Thyroid gland (tissue), 4 donors: ENCODE measurements around the gene LATS1. TPM values are rescaled to one million over a fixed set of nuclear protein-coding genes. Genes with fewer than 3 reads are reported as not detected.

ENCODE experiments used
- DNase-seq, 2 donors: peaks; one replicate each; pipeline ENCODE4 v3.0.0-alpha.2; 2019
- H3K27ac ChIP-seq, 3 donors: fragments of 200-600 bp; sonication (generic); 1 replicate in 2 of 3; 2 replicates in 1 of 3; pipeline ENCODE4 v1.5.1; 2016 to 2019; ENCODE audit warnings: mild to moderate bottlenecking in 1 of 3, moderate library complexity in 1 of 3
- H3K27me3 ChIP-seq: fragments of 200-600 bp; sonication (generic); one replicate; pipeline ENCODE4 v1.5.1; 2019
- H3K36me3 ChIP-seq, 2 donors: fragments of 200-600 bp; sonication (generic); one replicate each; pipeline ENCODE4 v1.5.1; 2016 to 2019
- H3K4me1 ChIP-seq, 2 donors: fragments of 200-600 bp; sonication (generic); one replicate each; pipeline ENCODE4 v1.5.1; 2017 to 2019
- H3K4me3 ChIP-seq, 3 donors: fragments of 200-600 bp; sonication (generic); replicated peaks in 1 of 3; 1 replicate in 2 of 3; 2 replicates in 1 of 3; pipeline ENCODE4 v1.5.1; 2016; ENCODE audit warnings: mild to moderate bottlenecking in 1 of 3
- H3K9me3 ChIP-seq: fragments of 200-600 bp; sonication (generic); one replicate; pipeline ENCODE4 v1.5.1; 2017
- CTCF ChIP-seq, 6 experiments: fragments of 200-600 bp in 3 of 6; fragments of 450-650 bp in 3 of 6; sonication (generic) in 3 of 6; IDR thresholded peaks; one replicate each; pipeline ENCODE4 v1.5.1; 2016 to 2019; ENCODE audit warnings: antibody characterized with exemption in 6 of 6, mild to moderate bottlenecking in 2 of 6, inconsistent platforms in 1 of 6, moderate library complexity in 1 of 6
- POLR2A ChIP-seq, 2 donors: fragments of 450-650 bp; IDR thresholded peaks; one replicate each; pipeline ENCODE4 v1.6.1; 2017; ENCODE audit warnings: antibody characterized with exemption in 2 of 2, mild to moderate bottlenecking in 2 of 2, moderate library complexity in 1 of 2
- WGBS, 2 donors: methylation state at CpG; one replicate each; pipeline ENCODE4 v1.1.5; 2017; 5-methylcytosine and 5-hydroxymethylcytosine counted together
- intact Hi-C: fragments of 100-400 bp; cut with DNase I; formaldehyde crosslinking; loops from one replicate; pipeline ENCODE4 v1.15.1; 2023
- total RNA-seq, 4 donors: library from RNA; depleted of rRNA; stranded (reverse); fragments of >200 nt; gene quantifications; one replicate each; pipeline ENCODE4 v1.2.3, GENCODE V29; 2016

The LATS1 gene
- total RNA-seq, 4 donors from 2014 or later = 25.7 to 32.2 (median 30.0) TPM

- H3K36me3 ChIP-seq = peaks cover 0 to 10% of the 10 kb centered on the region in 2 donors
- WGBS, 2 donors = 93 to 96% methylated on average over 2 of the region's 2 CpGs
- no peak for TF ChIP-seq CTCF (IDR thresholded peaks at IDR 0.05)
- H3K4me1 ChIP-seq = no peaks in the 10 kb centered on the region
- H3K9me3 ChIP-seq = no peaks in the 10 kb centered on the region
- no peak overlapping the region for H3K27ac ChIP-seq
- DNase-seq = no peak
- intact Hi-C loops = no loop called here
- no peak overlapping the region for H3K4me3 ChIP-seq
- no peaks in the 10 kb centered on the region for H3K27me3 ChIP-seq
Measured at GRCh38 chr6:149699150-149699549, 18.8 kb downstream of the LATS1 start.

- H3K27ac ChIP-seq = no peak overlapping the region
- peaks cover 5 to 12% of the 10 kb centered on the region in 2 donors for H3K36me3 ChIP-seq
- WGBS, 2 donors = 96 to 97% methylated on average over 2 of the region's 2 CpGs
- no peak for TF ChIP-seq CTCF (IDR thresholded peaks at IDR 0.05)
- no peak for TF ChIP-seq POLR2A (IDR thresholded peaks at IDR 0.05)
- H3K4me1 ChIP-seq = no peaks in the 10 kb centered on the region
- H3K4me3 ChIP-seq = no peak overlapping the region
- no peaks in the 10 kb centered on the region for H3K27me3 ChIP-seq
- no peak for DNase-seq
- intact Hi-C loops = no loop called here
- H3K9me3 ChIP-seq = no peaks in the 10 kb centered on the region
Measured at GRCh38 chr6:149698175-149698574, 19.7 kb downstream of the LATS1 start.

GRCh38 chr6:149696901-149697300, 21.0 kb downstream of the LATS1 start:
- TF ChIP-seq POLR2A (IDR thresholded peaks at IDR 0.05) = no peak
- TF ChIP-seq CTCF (IDR thresholded peaks at IDR 0.05) = no peak
- Histone ChIP-seq H3K9me3 (no peaks in the 10 kb centered on the region), H3K4me1 (no peaks in the 10 kb centered on the region), H3K27ac (no peak overlapping the region), H3K27me3 (no peaks in the 10 kb centered on the region), H3K36me3 (peaks cover 5 to 12% of the 10 kb centered on the region in 2 donors), H3K4me3 (no peak overlapping the region)
- WGBS, 2 donors = 69 to 80% methylated on average over 1 of the region's 1 CpG
- intact Hi-C loops = no loop called here
- DNase-seq = no peak

- TF ChIP-seq CTCF (IDR thresholded peaks at IDR 0.05) = no peak
- TF ChIP-seq POLR2A (IDR thresholded peaks at IDR 0.05) = no peak
- intact Hi-C loops = no loop called here
- no peak for DNase-seq
- no peaks in the 10 kb centered on the region for H3K27me3 ChIP-seq
- no peak overlapping the region for H3K4me3 ChIP-seq
- H3K4me1 ChIP-seq = no peaks in the 10 kb centered on the region
- H3K9me3 ChIP-seq = no peaks in the 10 kb centered on the region
- peaks cover 5 to 6% of the 10 kb centered on the region in 2 donors for H3K36me3 ChIP-seq
- 92 to 93% methylated on average over 2 of the region's 2 CpGs for WGBS, 2 donors
- H3K27ac ChIP-seq = no peak overlapping the region
Measured at GRCh38 chr6:149694921-149695320, 23.0 kb downstream of the LATS1 start.

GRCh38 chr6:149691201-149691600, 26.7 kb downstream of the LATS1 start:
- DNase-seq = no peak
- H3K27ac ChIP-seq = no peak overlapping the region
- peaks cover 5 to 6% of the 10 kb centered on the region in 2 donors for H3K36me3 ChIP-seq
- H3K27me3 ChIP-seq = no peaks in the 10 kb centered on the region
- H3K4me3 ChIP-seq = no peak overlapping the region
- H3K9me3 ChIP-seq = no peaks in the 10 kb centered on the region
- no peaks in the 10 kb centered on the region for H3K4me1 ChIP-seq
- WGBS, 2 donors = 85 to 100% methylated on average over 2 of the region's 2 CpGs
- TF ChIP-seq POLR2A (IDR thresholded peaks at IDR 0.05) (no peak), CTCF (IDR thresholded peaks at IDR 0.05) (no peak)
- intact Hi-C loops = no loop called here
